Peyer's patch (tissue), 4 donors: Measurements from ENCODE around the gene DPEP1.

Experiments
- POLR2A ChIP-seq, 2 donors: fragments of 450-650 bp; IDR thresholded peaks; one replicate each; pipeline ENCODE4 v1.5.1; 2017; ENCODE audit warnings: antibody characterized with exemption in 2 of 2, mild to moderate bottlenecking in 2 of 2, moderate library complexity in 2 of 2
- TF ChIP-seq, protein P1 (sequence below), 6 experiments: fragments of 450-650 bp in 4 of 6; fragments of 200-600 bp in 2 of 6; sonication (generic) in 1 of 6; IDR thresholded peaks; one replicate each; pipeline ENCODE4 v1.5.1; 2017 to 2019; ENCODE audit warnings: antibody characterized with exemption in 6 of 6, mild to moderate bottlenecking in 3 of 6, moderate library complexity in 1 of 6

DNA sequence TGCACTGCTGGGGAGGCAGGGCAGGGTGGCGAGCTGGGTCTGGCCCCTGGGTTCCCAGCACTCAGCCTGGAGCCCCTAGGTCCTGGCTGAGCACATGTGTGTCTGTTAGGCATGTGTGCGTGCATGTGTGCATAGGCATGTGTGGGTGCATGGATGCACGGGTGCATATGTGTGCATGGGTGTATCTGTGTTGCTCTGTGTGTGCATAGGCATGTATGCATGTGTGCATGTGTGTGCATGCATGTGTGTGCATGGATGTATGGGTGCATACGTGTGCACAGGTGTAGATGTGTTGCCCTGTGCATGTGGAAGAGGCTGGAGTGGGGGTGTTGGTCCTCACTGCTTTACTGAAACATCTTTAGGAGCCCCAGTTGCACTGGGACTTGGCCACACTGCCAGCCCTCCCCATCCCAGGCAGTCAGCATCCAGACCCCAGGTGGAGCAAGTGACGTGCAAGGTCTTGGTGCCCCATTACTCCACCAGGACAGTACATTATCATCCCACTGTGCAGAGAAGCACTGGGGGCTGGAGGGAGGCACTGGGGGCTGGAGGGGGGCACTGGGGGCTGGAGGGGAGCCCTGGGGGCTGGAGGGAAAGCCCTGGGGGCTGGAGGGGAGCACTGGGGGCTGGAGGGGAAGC, 10.4 kb upstream of the DPEP1 start:
- TF ChIP-seq, protein P1, sequence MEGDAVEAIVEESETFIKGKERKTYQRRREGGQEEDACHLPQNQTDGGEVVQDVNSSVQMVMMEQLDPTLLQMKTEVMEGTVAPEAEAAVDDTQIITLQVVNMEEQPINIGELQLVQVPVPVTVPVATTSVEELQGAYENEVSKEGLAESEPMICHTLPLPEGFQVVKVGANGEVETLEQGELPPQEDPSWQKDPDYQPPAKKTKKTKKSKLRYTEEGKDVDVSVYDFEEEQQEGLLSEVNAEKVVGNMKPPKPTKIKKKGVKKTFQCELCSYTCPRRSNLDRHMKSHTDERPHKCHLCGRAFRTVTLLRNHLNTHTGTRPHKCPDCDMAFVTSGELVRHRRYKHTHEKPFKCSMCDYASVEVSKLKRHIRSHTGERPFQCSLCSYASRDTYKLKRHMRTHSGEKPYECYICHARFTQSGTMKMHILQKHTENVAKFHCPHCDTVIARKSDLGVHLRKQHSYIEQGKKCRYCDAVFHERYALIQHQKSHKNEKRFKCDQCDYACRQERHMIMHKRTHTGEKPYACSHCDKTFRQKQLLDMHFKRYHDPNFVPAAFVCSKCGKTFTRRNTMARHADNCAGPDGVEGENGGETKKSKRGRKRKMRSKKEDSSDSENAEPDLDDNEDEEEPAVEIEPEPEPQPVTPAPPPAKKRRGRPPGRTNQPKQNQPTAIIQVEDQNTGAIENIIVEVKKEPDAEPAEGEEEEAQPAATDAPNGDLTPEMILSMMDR (IDR thresholded peaks at IDR 0.05), result no peak
- TF ChIP-seq POLR2A (IDR thresholded peaks at IDR 0.05), result no peak
